Right ventricle myocardium inferior (tissue), 1 donor: ENCODE data around the gene SMAP1. TPM values are rescaled to one million over a fixed set of nuclear protein-coding genes. Genes with fewer than 3 reads are reported as not detected.

Experiments
- ATAC-seq: fragments of 200-7000 bp; cut with Tn5 transposase; one replicate; pipeline ENCODE4 v1.9.1; 2020; ENCODE audit warnings: mild to moderate bottlenecking, moderate library complexity
- DNase-seq: peaks from one replicate; pipeline ENCODE4 v3.0.0; 2021; ENCODE audit errors: missing footprints
- intact Hi-C: fragments of 100-400 bp; cut with DNase I; formaldehyde crosslinking; loops from one replicate; pipeline ENCODE4 v1.11.0; 2022
- total RNA-seq: library from RNA; stranded (reverse); fragmentation: NEBNext Ultra II Directional; extraction: Animal tissue kit (Norgen Biotek cat#: 25700); gene quantifications from one replicate; pipeline ENCODE4 v1.2.1, GENCODE V29; 2021
- donor health status: DM: no; HTN: yes; CAD: no; lungs with severe emphysema.

SMAP1 gene
- total RNA-seq, 1 donor from 2014 or later, result 27.3 TPM

- DNase-seq (no peak), ATAC-seq (no peak)
- intact Hi-C loops, result no loop called here
Observed at GRCh38 chr6:70860045-70860444, 192.4 kb downstream of the SMAP1 start.

- ATAC-seq (no peak), DNase-seq (no peak)
- intact Hi-C loops, result no loop called here
Observed at GRCh38 chr6:70860920-70861319, 193.2 kb downstream of the SMAP1 start.

- ATAC-seq, result no peak
Observed at GRCh38 chr6:70863343-70863742, 195.7 kb downstream of the SMAP1 start.

GRCh38 chr6:70864401-70864800, 196.7 kb downstream of the SMAP1 start:
- ATAC-seq, result no peak
- DNase-seq, result no peak
- intact Hi-C loops, result no loop called here

More at GRCh38 chr6:70863343-70863742, 195.7 kb downstream of the SMAP1 start:
- DNase-seq, result no peak
- intact Hi-C loops, result no loop called here

- ATAC-seq (no peak), DNase-seq (no peak)
- intact Hi-C loops, result no loop called here
Observed at GRCh38 chr6:70872469-70872868, 204.8 kb downstream of the SMAP1 start.

GRCh38 chr6:70874181-70874913, 206.7 kb downstream of the SMAP1 start:
- DNase-seq (no peak), ATAC-seq (no peak)
- intact Hi-C loops, result no loop called here

GRCh38 chr6:70879496-70879895, 211.8 kb downstream of the SMAP1 start:
- ATAC-seq, result no peak
- intact Hi-C loops, result no loop called here
- no peak for DNase-seq

- peak; percentile 82 for DNase-seq
- peak; percentile 77 for ATAC-seq
- intact Hi-C loops, result loop anchor here (2.0 to 5.0 kb wide), 2 partner anchors 178 to 337 kb away; no protein-coding TSS in a partner anchor
Observed at GRCh38 chr6:70884074-70884983, 216.6 kb downstream of the SMAP1 start.

GRCh38 chr6:70886071-70886470, 218.4 kb downstream of the SMAP1 start:
- intact Hi-C loops, result no loop called here
- DNase-seq, result no peak
- ATAC-seq, result no peak

- DNase-seq, result no peak
- intact Hi-C loops, result no loop called here
- no peak for ATAC-seq
Observed at GRCh38 chr6:70886661-70887060, 219.0 kb downstream of the SMAP1 start.

GRCh38 chr6:70889270-70889669, 221.6 kb downstream of the SMAP1 start:
- ATAC-seq, result no peak
- intact Hi-C loops, result no loop called here
- DNase-seq, result no peak

GRCh38 chr6:70894001-70894400, 226.3 kb downstream of the SMAP1 start:
- no peak for ATAC-seq
- no peak for DNase-seq
- intact Hi-C loops, result no loop called here

GRCh38 chr6:70900047-70900446, 232.4 kb downstream of the SMAP1 start:
- intact Hi-C loops, result no loop called here
- no peak for ATAC-seq
- DNase-seq, result no peak

- intact Hi-C loops, result no loop called here
- DNase-seq (no peak), ATAC-seq (no peak)
Observed at GRCh38 chr6:70901324-70901723, 233.6 kb downstream of the SMAP1 start.

- no peak for ATAC-seq
- intact Hi-C loops, result no loop called here
- no peak for DNase-seq
Observed at GRCh38 chr6:70903665-70904452, 236.2 kb downstream of the SMAP1 start.

GRCh38 chr6:70905742-70906141, 238.1 kb downstream of the SMAP1 start:
- intact Hi-C loops, result no loop called here
- DNase-seq, result no peak
- no peak for ATAC-seq
